ENCODE results near the gene CUX1.

DNA sequence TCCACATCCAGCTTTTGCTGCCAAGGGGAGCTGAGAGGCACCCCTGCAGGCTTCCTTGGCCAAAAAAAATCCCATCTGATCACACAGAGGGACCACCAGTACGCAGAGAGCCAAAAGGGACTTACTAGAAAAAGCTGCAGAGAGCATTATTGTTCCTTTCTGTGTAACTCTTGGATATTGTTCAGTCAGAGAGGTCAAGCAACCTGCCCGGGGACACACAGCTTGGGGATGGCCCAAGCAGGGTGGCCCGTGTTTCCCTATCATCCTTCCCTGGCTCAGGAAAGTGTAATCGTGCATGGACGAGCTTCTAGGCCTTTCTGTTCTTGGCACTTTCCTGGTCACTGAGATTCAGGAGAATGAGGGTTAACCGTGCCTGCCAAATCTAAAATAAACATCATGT, 385.1 kb downstream of the CUX1 start:
- TF ChIP-seq POLR2A (IDR thresholded peaks at IDR 0.05): no peak
- TF ChIP-seq, protein P1, sequence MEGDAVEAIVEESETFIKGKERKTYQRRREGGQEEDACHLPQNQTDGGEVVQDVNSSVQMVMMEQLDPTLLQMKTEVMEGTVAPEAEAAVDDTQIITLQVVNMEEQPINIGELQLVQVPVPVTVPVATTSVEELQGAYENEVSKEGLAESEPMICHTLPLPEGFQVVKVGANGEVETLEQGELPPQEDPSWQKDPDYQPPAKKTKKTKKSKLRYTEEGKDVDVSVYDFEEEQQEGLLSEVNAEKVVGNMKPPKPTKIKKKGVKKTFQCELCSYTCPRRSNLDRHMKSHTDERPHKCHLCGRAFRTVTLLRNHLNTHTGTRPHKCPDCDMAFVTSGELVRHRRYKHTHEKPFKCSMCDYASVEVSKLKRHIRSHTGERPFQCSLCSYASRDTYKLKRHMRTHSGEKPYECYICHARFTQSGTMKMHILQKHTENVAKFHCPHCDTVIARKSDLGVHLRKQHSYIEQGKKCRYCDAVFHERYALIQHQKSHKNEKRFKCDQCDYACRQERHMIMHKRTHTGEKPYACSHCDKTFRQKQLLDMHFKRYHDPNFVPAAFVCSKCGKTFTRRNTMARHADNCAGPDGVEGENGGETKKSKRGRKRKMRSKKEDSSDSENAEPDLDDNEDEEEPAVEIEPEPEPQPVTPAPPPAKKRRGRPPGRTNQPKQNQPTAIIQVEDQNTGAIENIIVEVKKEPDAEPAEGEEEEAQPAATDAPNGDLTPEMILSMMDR (IDR thresholded peaks at IDR 0.05): no peak

Data from ovary (tissue), 3 donors.